Hematopoietic multipotent progenitor cell treated with erythropoietin and hydrocortisone succinate and interleukin-3 and kit ligand, for 15 days (in vitro differentiated cells): ENCODE data around the gene FKRP.
"Not testable (repeated sequence)": the region's sequence is repeated elsewhere in the genome, so short reads cannot be mapped to it uniquely, and the experiment has no call there.

Source experiments
- DNase-seq: peaks from one replicate; pipeline ENCODE4 v3.0.0-alpha.2; 2015; ENCODE audit warnings: low spot score

The FKRP gene

GRCh38 chr19:46759817-46760333, 14.0 kb downstream of the FKRP start:
- DNase-seq, result no peak

GRCh38 chr19:46760363-46760762, 14.5 kb downstream of the FKRP start:
- DNase-seq, result no peak

- DNase-seq, result not testable (repeated sequence)
Measured at GRCh38 chr19:46760897-46761296, 15.0 kb downstream of the FKRP start.

- DNase-seq, result no peak
Measured at GRCh38 chr19:46761418-46761831, 15.6 kb downstream of the FKRP start.

GRCh38 chr19:46762245-46762890, 16.5 kb downstream of the FKRP start:
- DNase-seq, result no peak

GRCh38 chr19:46764817-46765291, 19.0 kb downstream of the FKRP start:
- no peak for DNase-seq

GRCh38 chr19:46766569-46767317, 20.9 kb downstream of the FKRP start:
- peak; percentile 78 for DNase-seq

GRCh38 chr19:46768746-46769145, 22.9 kb downstream of the FKRP start:
- DNase-seq, result not testable (repeated sequence)

GRCh38 chr19:46772170-46773017, 26.5 kb downstream of the FKRP start:
- no peak for DNase-seq

GRCh38 chr19:46773018-46773399, 27.2 kb downstream of the FKRP start:
- DNase-seq, result no peak

- DNase-seq, result no peak
Measured at GRCh38 chr19:46775642-46776258, 29.9 kb downstream of the FKRP start.

GRCh38 chr19:46776927-46777911, 31.4 kb downstream of the FKRP start:
- peak; percentile 59 for DNase-seq

- DNase-seq, result not testable (repeated sequence)
Measured at GRCh38 chr19:46777956-46778645, 32.2 kb downstream of the FKRP start.

- DNase-seq, result no peak
Measured at GRCh38 chr19:46782355-46783019, 36.6 kb downstream of the FKRP start.

- DNase-seq, result peak; percentile 55
Measured at GRCh38 chr19:46783670-46784069, 37.8 kb downstream of the FKRP start.

- DNase-seq, result peak; percentile 94
Measured at GRCh38 chr19:46784262-46785053, 38.6 kb downstream of the FKRP start.

GRCh38 chr19:46785054-46785979, 39.5 kb downstream of the FKRP start:
- DNase-seq, result peak; percentile 49

- no peak for DNase-seq
Measured at GRCh38 chr19:46785980-46786235, 40.1 kb downstream of the FKRP start.
